H9 (cell line): ENCODE results near the gene DICER1. TPM values are rescaled to one million over a fixed set of nuclear protein-coding genes. Genes with fewer than 3 reads are reported as not detected.

Experiments
- DNase-seq: peaks from one replicate; pipeline ENCODE4 v3.0.0-alpha.2; 2017
- H2AFZ ChIP-seq: one replicate; pipeline ENCODE4 v1.6.1; 2013; ENCODE audit warnings: mild to moderate bottlenecking, low read length, control low read depth, moderate library complexity
- H2AK5ac ChIP-seq: 2 replicates; pipeline ENCODE4 v1.6.1; 2013; ENCODE audit warnings: low read length, control low read depth, mixed read lengths; ENCODE audit not compliant: insufficient read length
- H2BK120ac ChIP-seq: one replicate; pipeline ENCODE4 v1.6.1; 2013; ENCODE audit warnings: low read depth, mild to moderate bottlenecking, low read length, control low read depth, inconsistent platforms; ENCODE audit not compliant: poor library complexity, severe bottlenecking
- H2BK12ac ChIP-seq: 2 replicates; pipeline ENCODE4 v1.6.1; 2013; ENCODE audit warnings: low read length, control low read depth, mixed read lengths, low read depth; ENCODE audit not compliant: insufficient read length
- H2BK15ac ChIP-seq: 2 replicates; pipeline ENCODE4 v1.6.1; 2013; ENCODE audit warnings: low read depth, low read length, control low read depth
- H2BK20ac ChIP-seq: one replicate; pipeline ENCODE4 v1.6.1; 2013; ENCODE audit warnings: low read depth, mild to moderate bottlenecking, low read length, control low read depth, inconsistent platforms; ENCODE audit not compliant: poor library complexity, severe bottlenecking
- H2BK5ac ChIP-seq: 2 replicates; pipeline ENCODE4 v1.6.1; 2013; ENCODE audit warnings: low read length, control low read depth, mixed read lengths; ENCODE audit not compliant: insufficient read length
- H3K14ac ChIP-seq: 2 replicates; pipeline ENCODE4 v1.6.1; 2013; ENCODE audit warnings: low read length, control low read depth; ENCODE audit not compliant: insufficient read depth
- H3K18ac ChIP-seq: 2 replicates; pipeline ENCODE4 v1.6.1; 2013; ENCODE audit warnings: low read depth, mild to moderate bottlenecking, mixed read lengths, low read length, control low read depth; ENCODE audit not compliant: insufficient read length
- H3K23ac ChIP-seq: 2 replicates; pipeline ENCODE4 v1.6.1; 2013; ENCODE audit warnings: low read length, control low read depth, mixed read lengths, low read depth; ENCODE audit not compliant: insufficient read length
- H3K23me2 ChIP-seq: 2 replicates; pipeline ENCODE4 v1.6.1; 2013; ENCODE audit warnings: low read depth, mild to moderate bottlenecking, mixed read lengths, low read length, control low read depth; ENCODE audit not compliant: insufficient read length, poor library complexity, severe bottlenecking
- H3K27ac ChIP-seq: 2 replicates; pipeline ENCODE4 v1.5.1; 2013; ENCODE audit warnings: low read length, control low read depth, mixed read lengths, low read depth; ENCODE audit not compliant: insufficient read length
- H3K27me3 ChIP-seq: 2 replicates; pipeline ENCODE4 v1.6.1; 2013; ENCODE audit warnings: low read length, control low read depth, inconsistent platforms; ENCODE audit not compliant: insufficient read depth
- H3K4ac ChIP-seq: 2 replicates; pipeline ENCODE4 v1.6.1; 2013; ENCODE audit warnings: low read depth, mild to moderate bottlenecking, control low read depth, inconsistent platforms, low read length, moderate library complexity
- H3K4me1 ChIP-seq: 2 replicates; pipeline ENCODE4 v1.6.1; 2013; ENCODE audit warnings: low read length, control low read depth, inconsistent platforms; ENCODE audit not compliant: insufficient read depth
- H3K4me2 ChIP-seq: 2 replicates; pipeline ENCODE4 v1.6.1; 2013; ENCODE audit warnings: low read length, control low read depth, mixed read lengths; ENCODE audit not compliant: insufficient read length, insufficient read depth
- H3K56ac ChIP-seq: 2 replicates; pipeline ENCODE4 v1.6.1; 2013; ENCODE audit warnings: low read depth, mild to moderate bottlenecking, mixed read lengths, low read length, control low read depth; ENCODE audit not compliant: insufficient read length
- H3K79me1 ChIP-seq: 2 replicates; pipeline ENCODE4 v1.6.1; 2013; ENCODE audit warnings: low read depth, mild to moderate bottlenecking, moderate library complexity, low read length, control low read depth, inconsistent platforms; ENCODE audit not compliant: insufficient read depth, poor library complexity, severe bottlenecking
- H3K79me2 ChIP-seq: 2 replicates; pipeline ENCODE4 v1.6.1; 2013; ENCODE audit warnings: low read length, control low read depth, inconsistent platforms; ENCODE audit not compliant: insufficient read depth
- H3K9ac ChIP-seq: 2 replicates; pipeline ENCODE4 v1.6.1; 2013; ENCODE audit warnings: low read length, control low read depth, mixed read lengths; ENCODE audit not compliant: insufficient read length; ENCODE audit errors: extremely low read depth
- H3K9me3 ChIP-seq: one replicate; pipeline ENCODE4 v1.6.1; 2013; ENCODE audit warnings: low read depth, low read length, inconsistent platforms; ENCODE audit not compliant: control insufficient read depth
- H3T11ph ChIP-seq: one replicate; pipeline ENCODE4 v1.6.1; 2013; ENCODE audit warnings: mild to moderate bottlenecking, low read length, control low read depth, inconsistent platforms
- H4K20me1 ChIP-seq: one replicate; pipeline ENCODE4 v1.6.1; 2013; ENCODE audit not compliant: control insufficient read depth, insufficient read length, insufficient read depth
- H4K5ac ChIP-seq: 2 replicates; pipeline ENCODE4 v1.6.1; 2013; ENCODE audit warnings: low read depth, mild to moderate bottlenecking, mixed read lengths, low read length, control low read depth; ENCODE audit not compliant: insufficient read length
- H4K8ac ChIP-seq: replicated peaks from 2 replicates; pipeline ENCODE4 v1.6.1; 2013; ENCODE audit warnings: low read length, control low read depth, mixed read lengths, low read depth; ENCODE audit not compliant: insufficient read length
- H4K91ac ChIP-seq: 2 replicates; pipeline ENCODE4 v1.6.1; 2013; ENCODE audit warnings: low read depth, mild to moderate bottlenecking, moderate library complexity, mixed read lengths, low read length, control low read depth; ENCODE audit not compliant: insufficient read length
- H3K27ac Mint-ChIP-seq, 3 experiments: 2 replicates in 2 of 3; 3 replicates in 1 of 3; pipeline ENCODE4 v1.8.0; 2020 to 2021; ENCODE audit warnings: mixed read lengths in 3 of 3, mild to moderate bottlenecking in 1 of 3, moderate library complexity in 1 of 3
- H3K27me3 Mint-ChIP-seq: 2 replicates; pipeline ENCODE4 v1.8.0; 2021; ENCODE audit warnings: low read depth, mild to moderate bottlenecking, moderate library complexity, mixed read lengths
- H3K36me3 Mint-ChIP-seq, 3 experiments: 2 replicates in 2 of 3; 3 replicates in 1 of 3; pipeline ENCODE4 v1.8.0; 2020 to 2021; ENCODE audit warnings: low read depth in 3 of 3, mixed read lengths in 3 of 3; ENCODE audit not compliant: insufficient read depth in 1 of 3
- H3K4me1 Mint-ChIP-seq, 2 experiments: 2 replicates each; pipeline ENCODE4 v1.8.0; 2020; ENCODE audit warnings: mixed read lengths in 2 of 2
- H3K4me3 Mint-ChIP-seq, 2 experiments: 2 replicates in 1 of 2; 3 replicates in 1 of 2; pipeline ENCODE4 v1.8.0; 2020 to 2021; ENCODE audit warnings: mild to moderate bottlenecking in 2 of 2, mixed read lengths in 2 of 2, moderate library complexity in 1 of 2
- H3K9me3 Mint-ChIP-seq, 2 experiments: 2 replicates in 1 of 2; 3 replicates in 1 of 2; pipeline ENCODE4 v1.8.0; 2020; ENCODE audit warnings: mild to moderate bottlenecking in 2 of 2, mixed read lengths in 2 of 2, moderate library complexity in 1 of 2
- WGBS: extraction: QIAGEN DNeasy Blood & Tissue Kit; methylation state at CpG from one replicate; pipeline ENCODE4 v1.1.7; 2013; ENCODE audit warnings: missing lambda C conversion rate, low lambda C conversion rate, mixed read lengths; ENCODE audit not compliant: insufficient read length; ENCODE audit errors: extremely low coverage; 5-methylcytosine and 5-hydroxymethylcytosine counted together
- total RNA-seq: library from RNA; stranded (reverse); gene quantifications from 2 replicates; pipeline ENCODE4 v1.2.1, GENCODE V29; 2021
- TF ChIP-seq, protein P1 (sequence below): fragments of 200-600 bp; sonication (generic); conservative IDR thresholded peaks from 3 replicates; pipeline ENCODE4 v1.8.0; 2021; ENCODE audit warnings: antibody characterized with exemption, mild to moderate bottlenecking

Gene DICER1
- total RNA-seq, 1 experiment from 2014 or later, result 57.0 TPM

DNA sequence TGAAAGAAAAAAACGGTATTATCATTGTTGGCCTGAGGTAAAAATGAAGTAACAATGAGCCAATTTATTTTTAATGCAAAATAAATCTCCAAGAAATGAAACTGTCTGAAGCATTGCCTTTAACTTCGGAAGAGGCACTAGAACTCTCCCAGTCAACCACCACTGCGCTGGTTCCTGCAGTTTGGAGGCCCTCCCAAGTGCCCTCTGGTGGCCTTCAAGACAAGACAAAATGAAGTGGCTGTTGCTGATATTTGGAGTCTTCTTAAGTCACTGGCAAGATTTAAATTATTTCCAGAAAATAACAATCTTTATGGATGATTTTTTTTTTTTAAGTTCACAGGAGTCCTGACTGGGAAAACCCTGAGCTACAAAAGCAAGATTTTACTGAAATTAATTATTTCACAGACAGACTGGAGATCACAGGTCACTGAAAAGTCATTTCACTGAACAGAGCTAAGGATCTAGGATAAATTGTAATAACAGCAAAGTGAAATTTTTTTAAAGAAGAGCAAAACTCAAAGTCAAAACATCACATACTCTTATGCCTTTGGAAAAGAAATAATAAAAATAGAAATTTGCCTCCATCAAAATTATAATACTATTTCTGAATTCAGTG, 58.2 kb downstream of the DICER1 start:
- H3K18ac ChIP-seq, result no peak overlapping the region
- no peak overlapping the region for H3K56ac ChIP-seq
- H2BK120ac ChIP-seq, result no peak overlapping the region
- H3K14ac ChIP-seq, result no peak overlapping the region
- no peaks in the 10 kb centered on the region for H3K27me3 Mint-ChIP-seq
- H4K91ac ChIP-seq, result no peak overlapping the region
- no peak overlapping the region for H3K9ac ChIP-seq
- H2BK20ac ChIP-seq, result no peak overlapping the region
- no peaks in the 10 kb centered on the region for H3K4me1 ChIP-seq
- no peak overlapping the region for H4K5ac ChIP-seq
- H3K4me1 Mint-ChIP-seq, result peaks cover 8 to 20% of the 10 kb centered on the region in 2 experiments
- H3K36me3 Mint-ChIP-seq, result peaks cover 14 to 53% (median 39%) of the 10 kb centered on the region in 3 experiments; a peak in 5 of 7 replicates
- H4K20me1 ChIP-seq, result no peaks in the 10 kb centered on the region
- no peak overlapping the region for H3K27ac ChIP-seq
- H3K4me2 ChIP-seq, result no peak overlapping the region
- no peak overlapping the region for H2BK12ac ChIP-seq
- no peak overlapping the region for H3T11ph ChIP-seq
- TF ChIP-seq, protein P1, sequence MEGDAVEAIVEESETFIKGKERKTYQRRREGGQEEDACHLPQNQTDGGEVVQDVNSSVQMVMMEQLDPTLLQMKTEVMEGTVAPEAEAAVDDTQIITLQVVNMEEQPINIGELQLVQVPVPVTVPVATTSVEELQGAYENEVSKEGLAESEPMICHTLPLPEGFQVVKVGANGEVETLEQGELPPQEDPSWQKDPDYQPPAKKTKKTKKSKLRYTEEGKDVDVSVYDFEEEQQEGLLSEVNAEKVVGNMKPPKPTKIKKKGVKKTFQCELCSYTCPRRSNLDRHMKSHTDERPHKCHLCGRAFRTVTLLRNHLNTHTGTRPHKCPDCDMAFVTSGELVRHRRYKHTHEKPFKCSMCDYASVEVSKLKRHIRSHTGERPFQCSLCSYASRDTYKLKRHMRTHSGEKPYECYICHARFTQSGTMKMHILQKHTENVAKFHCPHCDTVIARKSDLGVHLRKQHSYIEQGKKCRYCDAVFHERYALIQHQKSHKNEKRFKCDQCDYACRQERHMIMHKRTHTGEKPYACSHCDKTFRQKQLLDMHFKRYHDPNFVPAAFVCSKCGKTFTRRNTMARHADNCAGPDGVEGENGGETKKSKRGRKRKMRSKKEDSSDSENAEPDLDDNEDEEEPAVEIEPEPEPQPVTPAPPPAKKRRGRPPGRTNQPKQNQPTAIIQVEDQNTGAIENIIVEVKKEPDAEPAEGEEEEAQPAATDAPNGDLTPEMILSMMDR, result peak; percentile 85
- H2BK5ac ChIP-seq, result no peak overlapping the region
- H3K4ac ChIP-seq, result no peak overlapping the region
- no peak overlapping the region for H2AK5ac ChIP-seq
- H3K23me2 ChIP-seq, result no peaks in the 10 kb centered on the region
- no peaks in the 10 kb centered on the region for H3K27me3 ChIP-seq
- peak; percentile 60 for DNase-seq
- H4K8ac ChIP-seq, result no peak overlapping the region
- H3K79me1 ChIP-seq, result no peaks in the 10 kb centered on the region
- no peaks in the 10 kb centered on the region for H3K9me3 ChIP-seq
- no peak overlapping the region for H2AFZ ChIP-seq
- no peaks in the 10 kb centered on the region for H3K79me2 ChIP-seq
- H2BK15ac ChIP-seq, result no peak overlapping the region
- H3K27ac Mint-ChIP-seq, result no peak overlapping the region
- H3K23ac ChIP-seq, result no peak overlapping the region
- WGBS, result no CpG with 5 or more reads among the region's 3 CpGs
- H3K4me3 Mint-ChIP-seq, result no peak overlapping the region
- H3K9me3 Mint-ChIP-seq, result no peaks in the 10 kb centered on the region
